GM23248 (cell line): ENCODE results near the gene NFYB. TPM values are rescaled to one million over a fixed set of nuclear protein-coding genes. Genes with fewer than 3 reads are reported as not detected.

Experiments
- DNase-seq: peaks from one replicate; pipeline ENCODE4 v3.0.0-alpha.2; 2015
- H2AFZ ChIP-seq: fragments of 200-600 bp; sonication (generic); 2 replicates; pipeline ENCODE4 v1.6.1; 2016; ENCODE audit warnings: antibody characterized with exemption
- H3F3A ChIP-seq: fragments of 200-600 bp; sonication (generic); 2 replicates; pipeline ENCODE4 v1.6.1; 2016; ENCODE audit warnings: mild to moderate bottlenecking, antibody characterized with exemption, mixed run types; ENCODE audit not compliant: insufficient read depth
- H3K27ac ChIP-seq: fragments of 200-600 bp; sonication (generic); 2 replicates; pipeline ENCODE4 v1.5.1; 2016; ENCODE audit warnings: mild to moderate bottlenecking
- H3K27me3 ChIP-seq: fragments of 200-600 bp; sonication (generic); replicated peaks from 2 replicates; pipeline ENCODE4 v1.6.1; 2016; ENCODE audit warnings: mild to moderate bottlenecking; ENCODE audit not compliant: insufficient read depth
- H3K36me3 ChIP-seq: fragments of 200-600 bp; sonication (generic); 2 replicates; pipeline ENCODE4 v1.6.1; 2016; ENCODE audit warnings: low read depth, mild to moderate bottlenecking
- H3K4me1 ChIP-seq: fragments of 200-600 bp; sonication (generic); 2 replicates; pipeline ENCODE4 v1.6.1; 2016; ENCODE audit warnings: mild to moderate bottlenecking; ENCODE audit not compliant: insufficient read depth
- H3K4me2 ChIP-seq: fragments of 200-600 bp; sonication (generic); one replicate; pipeline ENCODE4 v1.6.1; 2016; ENCODE audit warnings: mild to moderate bottlenecking; ENCODE audit not compliant: unreplicated experiment
- H3K4me3 ChIP-seq: fragments of 200-600 bp; sonication (generic); 2 replicates; pipeline ENCODE4 v1.5.1; 2016; ENCODE audit warnings: mild to moderate bottlenecking
- H3K79me2 ChIP-seq: fragments of 200-600 bp; sonication (generic); 2 replicates; pipeline ENCODE4 v1.6.1; 2016; ENCODE audit warnings: mild to moderate bottlenecking; ENCODE audit not compliant: insufficient read depth
- H3K9ac ChIP-seq: fragments of 200-600 bp; sonication (generic); 2 replicates; pipeline ENCODE4 v1.6.1; 2016; ENCODE audit warnings: mild to moderate bottlenecking
- H3K9me2 ChIP-seq: fragments of 200-600 bp; sonication (generic); 2 replicates; pipeline ENCODE4 v1.6.1; 2016; ENCODE audit warnings: mixed run types, mild to moderate bottlenecking, moderate library complexity; ENCODE audit not compliant: insufficient read depth
- H3K9me3 ChIP-seq: fragments of 200-600 bp; sonication (generic); one replicate; pipeline ENCODE4 v1.6.1; 2017; ENCODE audit warnings: low read depth
- H4K20me1 ChIP-seq: fragments of 200-600 bp; sonication (generic); 2 replicates; pipeline ENCODE4 v1.6.0; 2016; ENCODE audit not compliant: insufficient read depth
- EZH2 ChIP-seq: fragments of 200-600 bp; sonication (generic); IDR thresholded peaks from 2 replicates; pipeline ENCODE4 v1.6.1; 2018; ENCODE audit warnings: antibody characterized with exemption, mild to moderate bottlenecking; ENCODE audit not compliant: insufficient read depth, poor library complexity, severe bottlenecking
- EZH2phosphoT487 ChIP-seq: fragments of 200-600 bp; sonication (generic); IDR thresholded peaks from 2 replicates; pipeline ENCODE4 v1.6.1; 2018; ENCODE audit warnings: antibody characterized with exemption, moderate library complexity, mild to moderate bottlenecking, low read depth; ENCODE audit not compliant: insufficient read depth
- WGBS, 2 experiments: methylation state at CpG; one replicate each; pipeline ENCODE4 v1.1.6; 2015 to 2017; ENCODE audit warnings: low lambda C conversion rate in 2 of 2, low coverage in 1 of 2; ENCODE audit errors: missing lambda C conversion rate in 2 of 2; 5-methylcytosine and 5-hydroxymethylcytosine counted together
- in situ Hi-C: fragments of 300-500 bp; cut with MboI; formaldehyde crosslinking; loops from 2 replicates; pipeline ENCODE4 v1.15.0; 2020
- polyA plus RNA-seq: library from polyadenylated mRNA; unstranded; fragments of >200 nt; fragmentation: Nextera tagmentation; extraction: Ambion mirVana; gene quantifications from 2 replicates; pipeline ENCODE4 v1.2.1, GENCODE V29; 2016
- small RNA-seq: library from RNA; depleted of rRNA; stranded (forward); fragments of <200 nt; gene quantifications from one replicate; pipeline ENCODE3, GENCODE V24; 2014; ENCODE audit warnings: low read depth, low replicate concordance
- total RNA-seq: library from RNA; depleted of rRNA; stranded (reverse); fragments of >200 nt; shearing (Covaris generic); gene quantifications from 2 replicates; pipeline ENCODE4 v1.2.3, GENCODE V29; 2014; rRNA removed

The NFYB gene
- total and polyA plus RNA-seq, 2 experiments from 2014 or later: 37.1 to 42.2 TPM

GRCh38 chr12:104072099-104072498 is 65.9 kb downstream of the NFYB start:
- no peak for DNase-seq

More at GRCh38 chr12:104072099-104072498, 65.9 kb downstream of the NFYB start:
- Histone ChIP-seq H4K20me1 (no peaks in the 10 kb centered on the region), H2AFZ (no peak overlapping the region), H3K36me3 (peaks cover 40% of the 10 kb centered on the region), H3K9me3 (no peaks in the 10 kb centered on the region), H3K27me3 (no peaks in the 10 kb centered on the region), H3K9me2 (no peaks in the 10 kb centered on the region), H3K27ac (no peak overlapping the region), H3K4me1 (no peaks in the 10 kb centered on the region), H3K79me2 (peaks cover 97% of the 10 kb centered on the region), H3F3A (no peaks in the 10 kb centered on the region), H3K9ac (no peak overlapping the region), H3K4me3 (no peak overlapping the region), H3K4me2 (no peak overlapping the region)
- TF ChIP-seq EZH2phosphoT487 (no peak), EZH2 (no peak)
- in situ Hi-C loops: no loop called here
- WGBS, 2 experiments: 96 to 98% methylated on average over 2 of the region's 2 CpGs

Small RNA genes within 50 kb of the gene (small RNA-seq; reads per million reads assigned to genes)
- not detected for gene RNA5SP370

Other genes with a start within 250 kb of the NFYB start
- gene HSP90B1, start 207.8 kb downstream of the NFYB start, total RNA-seq: 477 and 555 TPM in 2 replicates
- gene HSP90B1, start 207.8 kb downstream of the NFYB start, polyA plus RNA-seq: 969 and 998 TPM in 2 replicates
- 22.8 and 24.0 TPM in 2 replicates for gene TDG, start 172.3 kb downstream of the NFYB start, total RNA-seq
- gene TDG, start 172.3 kb downstream of the NFYB start, polyA plus RNA-seq: 25.5 and 28.5 TPM in 2 replicates
- 58.6 and 63.2 TPM in 2 replicates for gene GLT8D2, start 88.0 kb downstream of the NFYB start, total RNA-seq
- gene GLT8D2, start 88.0 kb downstream of the NFYB start, polyA plus RNA-seq: 94.5 and 99.2 TPM in 2 replicates
- gene HCFC2, start 73.7 kb downstream of the NFYB start, total RNA-seq: 24.0 and 26.8 TPM in 2 replicates
- 16.6 and 16.9 TPM in 2 replicates for gene HCFC2, start 73.7 kb downstream of the NFYB start, polyA plus RNA-seq
- 464 and 477 TPM in 2 replicates for gene TXNRD1, start 77.6 kb upstream of the NFYB start, total RNA-seq
- gene TXNRD1, start 77.6 kb upstream of the NFYB start, polyA plus RNA-seq: 255 and 258 TPM in 2 replicates
- 6.9 and 9.0 TPM in 2 replicates for gene EID3, start 165.5 kb upstream of the NFYB start, total RNA-seq
- 5.3 and 5.7 TPM in 2 replicates for gene EID3, start 165.5 kb upstream of the NFYB start, polyA plus RNA-seq